Retinal pigment epithelial cell (primary cell): ENCODE data around the gene DOC2B.
A peak's percentile ranks its signal among the peaks of the same experiment; 100 is the strongest.
"Not testable (repeated sequence)": the region's sequence is repeated elsewhere in the genome, so short reads cannot be mapped to it uniquely, and the experiment has no call there.

Experiments used
- DNase-seq: peaks from one replicate; pipeline ENCODE4 v3.0.0-alpha.2; 2010; ENCODE audit warnings: low read depth
- H3K4me3 ChIP-seq: 2 replicates; pipeline ENCODE4 v1.5.1; 2011; ENCODE audit warnings: mild to moderate bottlenecking, low read length, control low read depth, moderate library complexity
- CTCF ChIP-seq: conservative IDR thresholded peaks from 2 replicates; pipeline ENCODE4 v1.5.1; 2011; ENCODE audit warnings: low read depth, low read length, control low read depth, inconsistent platforms

DOC2B gene

GRCh38 chr17:200586-200985, 19.1 kb upstream of the DOC2B start:
- no peak overlapping the region for H3K4me3 ChIP-seq
- no peak for TF ChIP-seq CTCF
- no peak for DNase-seq

- no peak for DNase-seq
- no peak for TF ChIP-seq CTCF
- no peak overlapping the region for H3K4me3 ChIP-seq
Observed at GRCh38 chr17:199806-200545, 18.5 kb upstream of the DOC2B start.

- no peak for TF ChIP-seq CTCF
- peak; percentile 17 for DNase-seq
Observed at GRCh38 chr17:199191-199604, 17.7 kb upstream of the DOC2B start.

GRCh38 chr17:198225-198624, 16.8 kb upstream of the DOC2B start:
- not testable (repeated sequence) for H3K4me3 ChIP-seq, DNase-seq

More at GRCh38 chr17:199191-199604, 17.7 kb upstream of the DOC2B start:
- no peak overlapping the region for H3K4me3 ChIP-seq

- TF ChIP-seq CTCF = no peak
- no peak overlapping the region for H3K4me3 ChIP-seq
- no peak for DNase-seq
Observed at GRCh38 chr17:197352-197751, 15.9 kb upstream of the DOC2B start.

GRCh38 chr17:194828-195602, 13.6 kb upstream of the DOC2B start:
- no peak for TF ChIP-seq CTCF
- no peak for DNase-seq
- no peak overlapping the region for H3K4me3 ChIP-seq

- no peak for TF ChIP-seq CTCF
- no peak for DNase-seq
- no peak overlapping the region for H3K4me3 ChIP-seq
Observed at GRCh38 chr17:193841-194806, 12.7 kb upstream of the DOC2B start.
